ENCODE measurements around the gene RBM47. TPM values are rescaled to one million over a fixed set of nuclear protein-coding genes. Genes with fewer than 3 reads are reported as not detected.

The RBM47 gene
- total and polyA plus RNA-seq, 12 donors, result 0.41 to 14.0 (median 2.1) TPM

- no peak for ATAC-seq
- DNase-seq, result no peak
- H3K9me3 ChIP-seq, result no peaks in the 10 kb centered on the region
- peaks cover 0 to 51% (median 0%) of the 10 kb centered on the region in 9 donors for H3K4me1 ChIP-seq
- peaks cover 0 to 9% (median 0%) of the 10 kb centered on the region in 7 donors for H3K27me3 ChIP-seq
- intact Hi-C loops (cut with DNase I), result no loop called here
- no peak overlapping the region for H3K27ac ChIP-seq
- no peak overlapping the region for H3K4me3 ChIP-seq
- TF ChIP-seq CTCF (IDR thresholded peaks at IDR 0.05), result no peak
- no peaks in the 10 kb centered on the region for H3K36me3 ChIP-seq
- whole genome bisulfite sequencing, 2 donors, result 87 to 93% methylated on average over 3 of the region's 3 CpGs
Measured at GRCh38 chr4:40607221-40607620, 22.4 kb downstream of the RBM47 start.

- 60 to 70% methylated on average over 6 of the region's 6 CpGs for WGBS, 2 donors
- Histone ChIP-seq H3K36me3 (no peaks in the 10 kb centered on the region), H3K9me3 (no peaks in the 10 kb centered on the region), H3K27ac (no peak overlapping the region), H3K4me3 (no peak overlapping the region), H3K27me3 (peaks cover 0 to 9% (median 0%) of the 10 kb centered on the region in 7 donors), H3K4me1 (peaks cover 0 to 57% (median 0%) of the 10 kb centered on the region in 9 donors)
- intact Hi-C loops (cut with DNase I), result no loop called here
- no peak for ATAC-seq
- no peak for TF ChIP-seq CTCF (IDR thresholded peaks at IDR 0.05)
- DNase-seq, result no peak
Measured at GRCh38 chr4:40606239-40606767, 23.4 kb downstream of the RBM47 start.

GRCh38 chr4:40603281-40603680 lies 26.4 kb downstream of the RBM47 start:
- ATAC-seq, result no peak
- Histone ChIP-seq H3K36me3 (no peaks in the 10 kb centered on the region), H3K27me3 (peaks cover 0 to 5% (median 0%) of the 10 kb centered on the region in 7 donors), H3K9me3 (no peaks in the 10 kb centered on the region), H3K27ac (no peak overlapping the region), H3K4me3 (no peak overlapping the region), H3K4me1 (peaks cover 0 to 42% (median 0%) of the 10 kb centered on the region in 9 donors)
- no peak for DNase-seq
- intact Hi-C loops (cut with DNase I), result no loop called here
- no peak for TF ChIP-seq CTCF (IDR thresholded peaks at IDR 0.05)

GRCh38 chr4:40601641-40602040 lies 28.0 kb downstream of the RBM47 start:
- DNase-seq, result no peak
- Histone ChIP-seq H3K4me3 (no peak overlapping the region), H3K27me3 (peaks cover 0 to 11% (median 0%) of the 10 kb centered on the region in 7 donors), H3K27ac (peak overlapping the region in 3 of 10 donors; percentile 16 to 87 (median 26)), H3K4me1 (peaks cover 0 to 28% (median 0%) of the 10 kb centered on the region in 9 donors), H3K36me3 (no peaks in the 10 kb centered on the region), H3K9me3 (no peaks in the 10 kb centered on the region)
- no peak for TF ChIP-seq CTCF (IDR thresholded peaks at IDR 0.05)
- 82 to 87% methylated on average over 7 of the region's 7 CpGs for WGBS, 2 donors
- intact Hi-C loops (cut with DNase I), result no loop called here
- peak in 2 of 8 donors; percentile 35 to 55 for ATAC-seq
